Activated T-helper 17 cell treated with anti-CD3 and anti-CD28 coated beads, Interleukin-2, amount 50 U/mL, for 72 hours (primary cell): ENCODE data around the gene ADGRL1. TPM values are rescaled to one million over a fixed set of nuclear protein-coding genes. Genes with fewer than 3 reads are reported as not detected.
"Not testable (repeated sequence)": the region's sequence is repeated elsewhere in the genome, so short reads cannot be mapped to it uniquely, and the experiment has no call there.

ENCODE experiments used
- ATAC-seq: fragments of 150-1000 bp; cut with Tn5 transposase; replicated peaks from 2 replicates; pipeline ENCODE4 v1.10.0; 2021; ENCODE audit warnings: mild to moderate bottlenecking, moderate library complexity
- H3K27ac Mint-ChIP-seq: one replicate; pipeline ENCODE4 v1.8.0; 2022; ENCODE audit warnings: mixed read lengths
- H3K27me3 Mint-ChIP-seq: one replicate; pipeline ENCODE4 v1.8.0; 2022; ENCODE audit warnings: mixed read lengths
- H3K36me3 Mint-ChIP-seq: one replicate; pipeline ENCODE4 v1.8.0; 2022; ENCODE audit warnings: low read depth, mild to moderate bottlenecking, mixed read lengths
- H3K4me1 Mint-ChIP-seq: one replicate; pipeline ENCODE4 v1.8.0; 2022; ENCODE audit warnings: mixed read lengths
- H3K4me3 Mint-ChIP-seq: one replicate; pipeline ENCODE4 v1.8.0; 2022; ENCODE audit warnings: mild to moderate bottlenecking, mixed read lengths
- H3K9me3 Mint-ChIP-seq: one replicate; pipeline ENCODE4 v1.8.0; 2022; ENCODE audit warnings: mixed read lengths
- total RNA-seq, 2 donors: library from RNA; stranded (reverse); gene quantifications; one replicate each; pipeline ENCODE4 v1.2.3, GENCODE V29; 2022

The ADGRL1 gene
- total RNA-seq, 2 donors from 2014 or later, result 3.9 to 8.4 TPM

DNA sequence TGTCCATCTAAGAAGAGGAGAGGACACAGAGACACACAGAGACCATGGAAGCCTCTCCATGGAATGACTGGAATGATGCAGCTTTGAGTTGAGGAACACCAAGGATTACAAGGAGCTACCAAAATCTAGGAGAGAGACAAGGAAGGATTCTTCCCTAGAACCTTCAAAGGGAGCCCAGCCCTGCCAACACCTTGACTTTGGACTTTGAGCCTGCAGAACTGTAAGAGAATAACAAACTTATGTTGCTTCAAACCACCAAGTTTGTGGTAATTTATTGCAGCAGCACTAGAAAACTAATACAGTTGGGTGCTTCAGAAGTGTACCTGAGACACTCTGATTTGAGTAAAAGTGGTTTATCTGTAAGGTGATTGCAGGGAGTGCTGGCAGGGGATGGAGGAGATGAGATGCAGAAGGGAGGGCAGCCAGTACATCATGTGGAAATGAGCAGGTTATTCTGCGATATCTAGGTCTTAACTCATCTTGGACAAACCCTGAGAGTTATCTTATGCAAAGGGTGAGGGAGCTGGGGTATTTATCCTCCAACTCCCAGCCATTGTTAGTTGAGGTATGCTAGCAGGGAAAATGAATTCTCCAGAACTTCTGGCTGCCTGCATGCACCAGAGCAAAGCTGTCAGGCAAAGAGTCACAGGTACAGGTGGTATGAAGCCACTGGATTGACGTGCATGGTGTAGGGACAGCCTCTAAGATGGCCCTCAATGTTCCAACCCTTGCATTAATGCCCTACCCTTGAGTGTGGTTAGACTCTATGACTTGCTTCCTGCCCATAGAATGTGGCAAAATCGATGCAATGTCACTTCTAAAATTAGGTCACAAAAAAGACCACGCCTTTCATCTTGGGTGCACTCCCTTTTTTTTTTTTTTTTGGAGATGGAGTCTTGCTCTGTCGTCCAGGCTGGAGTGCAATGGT lies 31.3 kb upstream of the ADGRL1 start:
- H3K27me3 Mint-ChIP-seq, result no peaks in the 10 kb centered on the region
- H3K4me3 Mint-ChIP-seq, result no peak overlapping the region
- no peak overlapping the region for H3K27ac Mint-ChIP-seq
- no peaks in the 10 kb centered on the region for H3K4me1 Mint-ChIP-seq
- no peaks in the 10 kb centered on the region for H3K36me3 Mint-ChIP-seq
- peak; percentile 39 for ATAC-seq
- H3K9me3 Mint-ChIP-seq, result no peaks in the 10 kb centered on the region

DNA sequence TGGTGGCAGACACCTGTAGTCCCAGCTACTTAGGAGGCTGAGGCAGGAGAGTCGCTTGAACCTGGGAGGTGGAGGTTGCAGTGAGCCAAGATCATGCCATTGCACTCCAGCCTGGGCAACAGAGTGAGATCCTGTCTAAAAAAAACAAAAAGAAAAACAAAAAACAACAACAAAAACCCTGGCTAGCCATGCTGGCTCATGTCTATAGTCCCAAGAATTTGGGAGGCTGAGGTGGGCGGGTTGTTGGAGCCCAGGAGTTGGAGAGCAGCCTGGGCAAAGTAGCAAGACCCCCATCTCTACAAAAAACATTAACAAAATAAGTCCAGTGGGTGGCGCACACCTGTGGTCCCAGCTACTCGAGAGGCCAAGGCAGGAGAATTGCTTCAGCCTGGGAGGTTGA lies 27.0 kb upstream of the ADGRL1 start:
- H3K4me3 Mint-ChIP-seq, H3K4me1 Mint-ChIP-seq, H3K27ac Mint-ChIP-seq, H3K27me3 Mint-ChIP-seq, ATAC-seq, H3K36me3 Mint-ChIP-seq, H3K9me3 Mint-ChIP-seq: not testable (repeated sequence)

- ATAC-seq, H3K9me3 Mint-ChIP-seq, H3K4me3 Mint-ChIP-seq, H3K36me3 Mint-ChIP-seq, H3K4me1 Mint-ChIP-seq, H3K27me3 Mint-ChIP-seq: not testable (repeated sequence)
- peak overlapping the region; percentile 46 for H3K27ac Mint-ChIP-seq
Observed at GRCh38 chr19:14228446-14229071, 22.6 kb upstream of the ADGRL1 start.

- not testable (repeated sequence) for H3K4me3 Mint-ChIP-seq
Observed at GRCh38 chr19:14226498-14226897, 20.5 kb upstream of the ADGRL1 start.

DNA sequence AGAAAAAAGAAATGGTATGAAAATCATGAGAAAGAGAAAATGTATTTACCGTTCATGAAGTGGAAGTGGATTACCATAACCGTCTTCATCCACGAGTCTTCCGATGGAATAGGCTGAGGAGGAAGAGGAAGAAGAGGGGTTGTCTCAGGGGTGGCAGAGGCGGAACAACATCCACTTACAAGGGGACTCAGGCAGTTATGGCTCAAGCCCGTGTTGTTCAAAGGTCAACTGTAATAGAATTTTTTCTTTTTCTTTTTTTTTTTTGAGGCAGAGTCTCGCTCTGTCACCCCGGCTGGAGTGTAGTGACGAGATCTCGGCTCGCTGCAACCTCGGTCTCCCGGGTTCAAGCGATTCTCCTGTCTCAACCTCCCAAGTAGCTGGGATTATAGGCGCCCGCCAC lies 16.9 kb upstream of the ADGRL1 start:
- H3K4me3 Mint-ChIP-seq, result no peak overlapping the region
- no peaks in the 10 kb centered on the region for H3K36me3 Mint-ChIP-seq
- H3K27ac Mint-ChIP-seq, result no peak overlapping the region
- no peaks in the 10 kb centered on the region for H3K27me3 Mint-ChIP-seq
- no peaks in the 10 kb centered on the region for H3K9me3 Mint-ChIP-seq
- ATAC-seq, result no peak
- peaks cover 5% of the 10 kb centered on the region for H3K4me1 Mint-ChIP-seq

More at GRCh38 chr19:14226498-14226897, 20.5 kb upstream of the ADGRL1 start:
- H3K4me1 Mint-ChIP-seq, H3K9me3 Mint-ChIP-seq, ATAC-seq, H3K36me3 Mint-ChIP-seq, H3K27me3 Mint-ChIP-seq, H3K27ac Mint-ChIP-seq: not testable (repeated sequence)

GRCh38 chr19:14221345-14221744 lies 15.4 kb upstream of the ADGRL1 start:
- not testable (repeated sequence) for H3K27me3 Mint-ChIP-seq, H3K9me3 Mint-ChIP-seq, H3K27ac Mint-ChIP-seq, H3K36me3 Mint-ChIP-seq
- peak overlapping the region; percentile 71 for H3K4me3 Mint-ChIP-seq
- peaks cover 11% of the 10 kb centered on the region for H3K4me1 Mint-ChIP-seq
- peak; percentile 86 for ATAC-seq

GRCh38 chr19:14218620-14219330 lies 12.8 kb upstream of the ADGRL1 start:
- Mint-ChIP-seq H3K4me1 (peaks cover 11% of the 10 kb centered on the region), H3K9me3 (no peaks in the 10 kb centered on the region), H3K27me3 (no peaks in the 10 kb centered on the region), H3K36me3 (no peaks in the 10 kb centered on the region), H3K27ac (no peak overlapping the region), H3K4me3 (no peak overlapping the region)
- no peak for ATAC-seq

- not testable (repeated sequence) for H3K36me3 Mint-ChIP-seq, ATAC-seq, H3K27ac Mint-ChIP-seq, H3K27me3 Mint-ChIP-seq, H3K9me3 Mint-ChIP-seq, H3K4me3 Mint-ChIP-seq
- peaks cover 11% of the 10 kb centered on the region for H3K4me1 Mint-ChIP-seq
Observed at GRCh38 chr19:14217886-14218285, 11.9 kb upstream of the ADGRL1 start.

- no peak overlapping the region for H3K4me3 Mint-ChIP-seq
- no peak for ATAC-seq
- no peak overlapping the region for H3K27ac Mint-ChIP-seq
- no peaks in the 10 kb centered on the region for H3K9me3 Mint-ChIP-seq
- H3K27me3 Mint-ChIP-seq, result peaks cover 3% of the 10 kb centered on the region
- H3K4me1 Mint-ChIP-seq, result peaks cover 6% of the 10 kb centered on the region
- H3K36me3 Mint-ChIP-seq, result no peaks in the 10 kb centered on the region
Observed at GRCh38 chr19:14214580-14214979, 8.6 kb upstream of the ADGRL1 start.

DNA sequence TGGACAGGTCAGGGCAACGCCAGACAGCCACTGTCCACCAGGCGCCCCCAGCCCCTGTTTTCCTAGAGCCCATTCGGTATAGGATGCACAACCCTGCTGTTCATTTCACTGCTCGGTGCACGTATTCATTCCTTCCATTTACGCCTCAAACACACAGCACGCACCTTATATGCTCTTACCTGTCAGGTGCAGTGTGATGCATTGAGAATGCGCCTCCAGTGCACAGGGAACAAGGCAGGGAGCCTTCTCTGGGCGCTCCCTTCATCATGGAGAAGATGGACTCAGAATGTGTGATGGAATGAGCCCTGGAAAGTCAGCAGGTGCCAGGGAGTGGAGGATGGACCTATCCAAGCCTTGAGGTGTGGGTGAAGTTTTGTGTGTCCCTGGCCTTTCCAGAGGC lies 4.2 kb upstream of the ADGRL1 start:
- H3K4me1 Mint-ChIP-seq, H3K27me3 Mint-ChIP-seq, ATAC-seq, H3K9me3 Mint-ChIP-seq, H3K36me3 Mint-ChIP-seq, H3K27ac Mint-ChIP-seq: not testable (repeated sequence)
- peak overlapping the region; percentile 58 for H3K4me3 Mint-ChIP-seq

GRCh38 chr19:14209401-14209800 lies 3.4 kb upstream of the ADGRL1 start:
- H3K4me1 Mint-ChIP-seq, H3K9me3 Mint-ChIP-seq, H3K36me3 Mint-ChIP-seq, H3K27ac Mint-ChIP-seq, H3K27me3 Mint-ChIP-seq, ATAC-seq: not testable (repeated sequence)
- H3K4me3 Mint-ChIP-seq, result peak overlapping the region; percentile 58

DNA sequence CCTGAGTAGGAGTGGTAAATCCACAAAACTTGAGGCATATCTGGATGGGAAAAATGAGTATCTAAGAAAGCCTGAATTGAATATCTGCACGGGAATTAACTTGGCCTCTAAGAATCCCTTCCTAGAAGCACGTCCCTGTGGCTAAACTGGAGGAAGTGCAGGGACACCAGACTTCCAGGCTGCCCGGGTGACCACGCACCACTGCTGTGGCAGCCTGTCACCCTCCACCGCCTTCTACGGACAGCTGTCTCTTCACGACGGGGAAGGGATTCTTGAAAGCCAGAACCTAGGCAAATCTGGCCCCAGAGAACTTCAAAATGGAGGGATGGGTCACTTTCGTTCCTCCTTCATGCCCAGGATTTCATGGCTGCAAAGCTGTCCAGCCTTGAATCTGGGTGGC lies 2.5 kb upstream of the ADGRL1 start:
- not testable (repeated sequence) for H3K27ac Mint-ChIP-seq, H3K27me3 Mint-ChIP-seq, H3K4me1 Mint-ChIP-seq, H3K9me3 Mint-ChIP-seq, ATAC-seq, H3K36me3 Mint-ChIP-seq
- H3K4me3 Mint-ChIP-seq, result peak overlapping the region; percentile 32

DNA sequence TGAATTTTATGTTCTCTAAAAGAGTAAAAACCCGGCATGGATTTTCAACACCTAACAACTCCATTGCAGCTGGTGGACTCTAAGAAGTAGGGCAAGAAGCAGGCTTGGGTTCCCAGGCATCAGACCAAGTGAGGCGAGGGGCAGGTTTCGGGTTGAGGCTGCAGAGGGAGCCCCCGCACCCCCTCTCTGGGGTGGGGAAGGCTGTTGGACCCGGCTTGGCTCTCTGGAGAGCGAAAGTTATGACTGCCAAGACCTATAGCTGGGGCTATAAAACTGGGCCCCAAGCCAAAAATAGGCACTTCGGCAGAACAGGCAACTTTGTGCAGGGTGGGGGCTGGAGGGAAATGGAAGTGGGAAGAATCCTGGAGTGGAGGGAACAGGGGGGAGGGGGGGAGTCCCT lies 1.8 kb upstream of the ADGRL1 start:
- H3K27ac Mint-ChIP-seq, H3K9me3 Mint-ChIP-seq, ATAC-seq, H3K36me3 Mint-ChIP-seq, H3K27me3 Mint-ChIP-seq, H3K4me1 Mint-ChIP-seq: not testable (repeated sequence)
- peak overlapping the region; percentile 89 for H3K4me3 Mint-ChIP-seq

DNA sequence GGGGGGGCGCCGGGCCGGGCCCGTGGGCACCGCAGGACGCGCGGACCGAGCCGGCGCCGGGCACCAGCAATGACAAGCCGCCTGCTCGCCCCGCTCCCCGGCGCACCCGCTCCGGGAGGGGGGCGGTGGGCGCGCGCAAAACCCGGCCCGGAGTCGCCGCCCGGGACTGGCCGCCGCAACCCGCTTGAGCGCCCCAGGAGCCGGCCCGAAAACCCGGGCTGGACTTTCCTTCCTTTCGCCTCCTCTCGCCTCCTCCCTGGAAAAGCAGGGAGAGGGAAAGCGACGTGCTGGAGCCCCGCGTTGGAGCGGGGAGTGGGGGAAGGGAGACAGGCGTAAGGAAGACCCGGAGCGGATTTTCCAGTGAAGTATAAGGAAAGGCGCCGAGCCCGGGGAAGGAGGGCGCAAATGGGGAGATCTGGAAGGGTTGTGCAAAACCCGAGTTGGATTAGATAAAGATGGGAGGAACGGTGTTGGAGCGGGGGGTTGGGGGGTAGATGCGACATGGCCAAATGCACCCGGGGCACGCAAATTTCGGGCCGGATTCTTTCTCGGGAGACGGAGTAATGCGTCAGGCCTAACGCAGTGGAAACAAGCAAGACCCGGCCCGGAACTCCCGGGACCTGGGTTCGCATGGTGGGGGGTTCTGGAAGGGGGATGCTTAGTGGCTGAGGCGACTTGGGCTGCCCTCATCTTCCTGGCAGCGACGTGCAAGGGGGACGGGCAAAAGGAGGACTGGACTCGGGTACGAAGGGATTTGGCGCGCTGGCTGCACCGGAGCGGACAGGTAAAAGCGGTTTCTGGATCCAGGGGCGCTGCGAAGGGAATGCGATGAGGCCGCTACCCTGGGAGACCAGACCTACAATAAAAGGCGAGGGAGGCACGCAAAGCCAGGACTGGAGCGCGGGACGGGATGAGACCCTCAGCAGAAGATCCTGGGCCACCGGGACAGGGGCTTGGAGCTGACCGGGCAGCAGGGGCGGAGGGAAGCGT lies 1.1 kb upstream of the ADGRL1 start:
- not testable (repeated sequence) for H3K4me1 Mint-ChIP-seq, H3K36me3 Mint-ChIP-seq, H3K27me3 Mint-ChIP-seq, H3K9me3 Mint-ChIP-seq
- ATAC-seq, result peak; percentile 68
- peak overlapping the region; percentile 89 for H3K4me3 Mint-ChIP-seq
- H3K27ac Mint-ChIP-seq, result peak overlapping the region; percentile 65
